Neural progenitor cell (in vitro differentiated cells): ENCODE results near the gene VWA2.

Experiments
- EZH2 ChIP-seq: fragments of 200-600 bp; sonication (generic); IDR thresholded peaks from 2 replicates; pipeline ENCODE4 v1.6.1; 2017; ENCODE audit warnings: antibody characterized with exemption, mild to moderate bottlenecking, moderate library complexity
- TF ChIP-seq, protein P1 (sequence below): fragments of 200-600 bp; sonication (generic); IDR thresholded peaks from 2 replicates; pipeline ENCODE4 v1.5.1; 2017; ENCODE audit warnings: antibody characterized with exemption, mild to moderate bottlenecking

GRCh38 chr10:114309364-114309651, 70.3 kb downstream of the VWA2 start:
- TF ChIP-seq, protein P1, sequence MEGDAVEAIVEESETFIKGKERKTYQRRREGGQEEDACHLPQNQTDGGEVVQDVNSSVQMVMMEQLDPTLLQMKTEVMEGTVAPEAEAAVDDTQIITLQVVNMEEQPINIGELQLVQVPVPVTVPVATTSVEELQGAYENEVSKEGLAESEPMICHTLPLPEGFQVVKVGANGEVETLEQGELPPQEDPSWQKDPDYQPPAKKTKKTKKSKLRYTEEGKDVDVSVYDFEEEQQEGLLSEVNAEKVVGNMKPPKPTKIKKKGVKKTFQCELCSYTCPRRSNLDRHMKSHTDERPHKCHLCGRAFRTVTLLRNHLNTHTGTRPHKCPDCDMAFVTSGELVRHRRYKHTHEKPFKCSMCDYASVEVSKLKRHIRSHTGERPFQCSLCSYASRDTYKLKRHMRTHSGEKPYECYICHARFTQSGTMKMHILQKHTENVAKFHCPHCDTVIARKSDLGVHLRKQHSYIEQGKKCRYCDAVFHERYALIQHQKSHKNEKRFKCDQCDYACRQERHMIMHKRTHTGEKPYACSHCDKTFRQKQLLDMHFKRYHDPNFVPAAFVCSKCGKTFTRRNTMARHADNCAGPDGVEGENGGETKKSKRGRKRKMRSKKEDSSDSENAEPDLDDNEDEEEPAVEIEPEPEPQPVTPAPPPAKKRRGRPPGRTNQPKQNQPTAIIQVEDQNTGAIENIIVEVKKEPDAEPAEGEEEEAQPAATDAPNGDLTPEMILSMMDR = no peak
- TF ChIP-seq EZH2 = no peak
